Measurements from ENCODE around the gene CSNK1G1.
"Not testable (repeated sequence)": the region's sequence is repeated elsewhere in the genome, so short reads cannot be mapped to it uniquely, and the experiment has no call there.

The CSNK1G1 gene

DNA sequence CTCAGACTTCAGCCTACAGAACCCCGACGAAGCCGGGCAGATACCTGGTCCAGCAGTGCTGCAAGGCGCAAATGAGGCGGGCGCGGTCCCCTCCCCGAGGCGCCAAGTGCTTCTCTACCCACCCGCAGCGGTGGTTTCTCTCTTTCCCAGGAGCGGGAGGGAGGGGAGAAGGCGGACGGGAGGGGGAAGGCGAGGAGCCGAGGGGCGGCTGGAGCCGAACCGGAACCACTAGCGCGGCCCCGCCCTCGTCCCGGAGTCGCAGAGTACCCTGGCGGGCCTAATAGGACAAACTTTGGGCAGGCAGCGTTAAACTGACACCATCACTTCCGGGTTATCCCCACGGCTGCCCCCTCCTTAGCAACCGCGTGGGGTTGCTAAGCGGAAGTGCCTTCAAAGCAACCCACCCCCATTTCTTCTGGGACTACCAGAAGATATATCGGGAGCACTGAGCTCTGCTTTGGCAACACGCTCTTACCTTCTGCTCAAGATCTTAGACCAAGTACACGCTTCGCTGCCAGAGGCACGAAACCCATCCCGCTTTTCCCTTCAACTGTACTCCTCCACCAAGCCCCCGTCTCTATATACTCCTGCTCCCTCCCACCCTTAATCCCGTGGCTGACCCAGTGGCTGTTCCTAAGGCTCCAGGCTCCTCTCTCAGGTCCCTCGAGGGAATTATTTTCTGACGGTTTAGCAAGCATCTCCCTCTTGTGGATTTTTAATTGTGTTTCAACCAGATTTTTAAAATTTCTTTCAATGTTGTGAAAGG, at the start of gene CSNK1G1:
CSNK1G1 (minus strand) TSS at position 230 of the 766 bp plus-strand sequence. CDS start 55,674 bp downstream, outside the sequence.
- DNase-seq (ENCODE audit: low read depth): peak; percentile 90

DNA sequence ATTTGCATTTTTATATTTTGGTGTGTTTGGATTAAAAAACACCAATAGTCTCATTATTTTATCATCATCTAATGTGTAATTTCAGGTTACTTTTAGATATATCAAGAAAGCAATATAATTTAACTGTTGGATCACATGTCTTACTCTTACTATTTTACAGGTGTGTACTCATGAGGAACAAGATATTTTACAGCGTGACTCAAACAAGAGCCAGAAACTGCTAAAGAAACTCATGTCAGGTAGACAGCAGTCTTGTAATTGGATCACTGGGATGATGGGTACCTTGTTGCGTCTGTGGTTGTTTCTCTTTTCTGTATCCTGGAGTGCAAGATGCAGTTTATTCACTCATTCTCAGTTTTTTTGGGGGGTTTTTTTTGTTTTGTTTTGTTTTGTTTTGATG, 44.6 kb upstream of the CSNK1G1 start:
- no peak for DNase-seq (ENCODE audit: low read depth)

DNA sequence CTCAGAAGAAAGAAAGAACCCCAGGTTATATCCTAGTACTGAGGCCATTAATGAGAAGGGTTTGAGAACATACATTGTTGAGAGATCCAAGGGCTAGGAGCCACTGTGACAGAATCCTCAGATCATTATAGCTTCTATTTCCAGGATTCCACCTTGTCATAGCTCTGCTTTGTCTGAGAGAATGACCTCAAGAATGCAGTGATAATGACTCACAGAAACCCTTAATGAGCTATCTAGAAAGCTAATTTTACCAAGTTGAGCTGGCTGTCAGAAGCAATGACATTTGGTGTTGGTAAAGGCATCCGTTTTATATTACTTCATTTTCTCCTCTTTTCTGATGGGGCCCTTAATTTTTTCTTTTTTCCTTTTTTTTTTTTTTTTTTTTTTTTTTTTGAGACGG, 42.6 kb upstream of the CSNK1G1 start:
- no peak for DNase-seq (ENCODE audit: low read depth)

DNA sequence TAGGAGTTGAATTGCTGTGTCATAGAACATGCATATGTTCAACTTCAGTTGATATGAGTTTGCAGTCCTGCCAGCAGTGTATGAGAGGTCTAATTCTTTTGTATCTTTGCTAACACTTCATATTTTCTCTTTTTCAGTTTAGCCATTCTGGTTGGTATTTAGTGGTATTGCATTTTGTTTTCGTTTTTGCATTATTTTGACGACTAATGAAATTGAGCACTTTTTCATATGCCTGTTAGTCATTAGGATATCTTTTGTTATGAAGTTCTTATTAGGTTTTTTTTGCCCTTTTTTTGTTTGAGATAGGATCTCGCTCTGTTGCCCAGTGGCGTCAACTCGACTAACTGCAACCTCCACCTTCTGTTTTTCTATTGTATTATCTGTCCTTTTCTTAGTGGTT, 40.8 kb upstream of the CSNK1G1 start:
- no peak for DNase-seq (ENCODE audit: low read depth)

DNA sequence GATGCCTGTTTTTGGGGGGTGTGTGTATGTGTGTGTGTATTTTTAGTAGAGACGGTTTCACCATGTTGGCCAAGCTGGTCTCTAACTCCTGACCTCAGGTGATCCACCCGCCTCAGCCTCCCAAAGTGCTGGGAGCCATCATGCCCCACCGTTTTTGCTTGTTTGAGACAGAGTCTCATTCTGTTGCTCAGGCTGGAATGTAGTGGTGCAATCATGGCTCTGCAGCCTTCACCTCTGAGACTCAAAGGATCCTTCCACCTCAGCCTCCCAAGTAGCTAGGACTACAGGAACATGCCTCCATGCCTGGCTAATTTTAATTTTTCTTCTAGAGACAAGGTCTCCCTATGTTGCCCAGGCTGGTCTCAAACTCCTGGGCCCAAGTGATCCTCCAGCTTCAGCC, 36.5 kb upstream of the CSNK1G1 start:
- DNase-seq (ENCODE audit: low read depth): not testable (repeated sequence)

DNA sequence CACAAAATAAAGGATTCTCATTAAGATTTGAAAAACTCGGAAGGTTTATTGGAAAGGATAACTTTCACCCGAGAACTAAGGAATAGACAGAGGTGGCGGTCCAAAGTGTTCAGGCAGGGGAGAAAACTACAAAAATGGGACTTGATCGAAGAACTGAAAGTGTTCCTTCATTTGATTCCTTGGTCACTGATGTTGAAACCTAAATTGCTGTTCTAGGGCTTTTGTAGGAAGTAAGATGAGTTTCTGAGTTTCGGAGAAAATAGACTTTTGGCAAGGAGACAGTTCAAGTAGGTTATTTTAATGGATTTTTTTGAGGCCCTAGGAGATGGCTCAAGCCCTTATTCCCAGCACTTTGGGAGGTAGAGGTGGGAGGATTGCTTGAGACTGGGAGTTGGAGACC, 33.1 kb upstream of the CSNK1G1 start:
- DNase-seq (ENCODE audit: low read depth): no peak

DNA sequence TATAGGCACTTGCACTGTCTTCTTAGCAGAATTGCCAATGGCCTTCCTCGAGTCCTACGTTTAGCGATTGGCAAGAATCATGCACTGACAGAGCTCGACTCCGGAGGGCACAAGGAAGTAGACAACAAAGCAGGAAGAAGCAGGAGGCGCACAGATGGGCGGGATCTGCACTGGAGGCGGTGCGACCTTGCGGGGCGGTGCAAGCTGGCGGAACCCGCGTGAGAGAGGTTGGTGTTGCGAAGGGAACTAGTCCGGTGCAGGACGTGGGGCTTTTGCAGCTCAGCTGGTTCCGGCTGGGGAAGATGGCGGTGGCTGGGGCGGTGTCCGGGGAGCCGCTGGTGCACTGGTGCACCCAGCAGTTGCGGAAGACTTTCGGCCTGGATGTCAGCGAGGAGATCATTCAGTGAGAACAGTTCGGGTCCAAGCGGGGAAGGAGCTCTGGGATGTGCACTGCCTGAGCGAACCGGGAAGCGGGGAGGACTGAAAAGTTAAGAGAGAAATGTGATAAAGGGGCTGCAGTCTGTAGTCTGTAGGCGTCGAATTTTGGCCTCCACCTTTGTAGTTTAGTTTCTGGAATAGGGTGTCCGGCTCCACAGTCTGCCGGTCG, 31.7 kb upstream of the CSNK1G1 start, which contains the start of gene TRIP4:
TRIP4 (plus strand) TSS at position 275 of the 607 bp plus-strand sequence; CDS start at position 303, 28 bp downstream.
- peak; percentile 96 for DNase-seq (ENCODE audit: low read depth)

DNA sequence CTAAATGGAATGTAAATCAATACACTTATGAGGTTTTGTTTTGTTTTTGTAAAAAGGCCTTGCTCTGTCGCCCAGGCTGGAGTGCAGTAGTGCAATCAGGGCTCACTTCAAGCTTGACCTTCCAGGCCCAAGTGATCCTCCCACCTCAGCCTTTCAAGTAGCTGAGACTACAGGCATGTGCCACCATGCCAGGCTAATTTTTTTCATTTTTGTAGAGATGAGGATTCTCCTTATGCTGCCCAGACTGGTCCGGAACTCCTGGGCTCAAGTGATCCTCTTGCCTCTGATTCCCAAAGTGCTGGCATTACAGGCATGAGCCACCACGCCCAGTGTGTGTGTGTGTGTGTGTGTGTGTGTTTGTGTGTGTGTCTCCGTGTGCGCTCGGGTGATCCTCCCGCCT, 30.3 kb upstream of the CSNK1G1 start:
- no peak for DNase-seq (ENCODE audit: low read depth)

DNA sequence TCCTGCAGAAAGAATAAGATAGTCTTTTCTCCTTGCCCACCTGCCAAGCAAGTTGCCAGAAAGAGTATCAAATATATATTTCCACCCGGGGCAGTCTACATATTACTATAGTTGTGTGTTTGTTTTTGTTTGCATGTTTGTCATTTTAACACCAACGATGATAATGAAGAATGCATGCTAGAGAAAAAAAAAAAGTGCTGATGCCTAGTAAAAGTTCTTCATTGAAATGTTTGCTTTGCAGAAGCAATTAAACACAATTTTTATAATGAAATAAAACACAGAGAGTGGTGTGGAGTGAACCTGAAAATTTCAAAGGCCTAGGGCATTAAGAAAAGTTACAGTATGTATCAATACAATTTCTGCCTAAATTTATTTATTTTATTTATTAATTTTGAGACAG, 27.8 kb upstream of the CSNK1G1 start:
- DNase-seq (ENCODE audit: low read depth): no peak

DNA sequence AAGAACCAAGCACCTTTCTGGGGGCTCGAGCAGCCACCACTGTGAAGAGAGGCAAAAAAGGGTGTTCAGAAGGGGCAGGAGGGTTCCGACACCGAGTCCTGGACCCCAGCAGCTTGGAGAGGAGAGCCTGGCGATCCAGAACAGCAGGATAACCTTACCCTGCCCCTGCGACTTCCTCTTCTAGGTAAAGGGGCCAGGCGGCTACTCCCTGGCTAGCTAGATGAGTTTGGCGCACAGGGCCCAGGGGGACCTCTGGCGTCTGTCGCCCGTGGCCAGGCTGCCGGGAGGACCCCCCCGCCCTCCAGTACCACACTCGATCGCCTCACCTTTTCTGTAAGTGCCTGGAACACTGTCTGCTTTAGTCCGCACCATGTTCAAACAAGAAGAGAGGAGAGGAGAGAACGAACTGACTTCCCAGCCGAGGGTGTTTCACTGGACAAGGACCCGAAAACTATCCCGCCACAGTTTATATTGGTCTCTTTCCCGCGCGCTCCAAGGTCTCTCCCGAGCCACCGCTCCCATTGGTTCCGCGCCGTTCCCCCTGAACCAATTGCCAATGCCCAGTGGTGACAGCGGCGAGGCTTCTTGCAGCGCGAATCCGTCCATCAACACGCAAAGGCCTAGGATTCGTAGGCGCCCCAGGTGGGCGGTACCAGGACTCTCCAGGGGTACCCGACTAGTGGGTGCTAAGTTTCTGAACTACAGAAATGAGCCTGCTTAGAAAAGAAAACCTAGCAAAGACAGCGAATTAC, 25.2 kb upstream of the CSNK1G1 start, which contains the start of gene PCLAF:
PCLAF (minus strand) TSS at position 442 of the 752 bp plus-strand sequence; CDS start at position 372, 70 bp downstream.
- peak; percentile 92 for DNase-seq (ENCODE audit: low read depth)

DNA sequence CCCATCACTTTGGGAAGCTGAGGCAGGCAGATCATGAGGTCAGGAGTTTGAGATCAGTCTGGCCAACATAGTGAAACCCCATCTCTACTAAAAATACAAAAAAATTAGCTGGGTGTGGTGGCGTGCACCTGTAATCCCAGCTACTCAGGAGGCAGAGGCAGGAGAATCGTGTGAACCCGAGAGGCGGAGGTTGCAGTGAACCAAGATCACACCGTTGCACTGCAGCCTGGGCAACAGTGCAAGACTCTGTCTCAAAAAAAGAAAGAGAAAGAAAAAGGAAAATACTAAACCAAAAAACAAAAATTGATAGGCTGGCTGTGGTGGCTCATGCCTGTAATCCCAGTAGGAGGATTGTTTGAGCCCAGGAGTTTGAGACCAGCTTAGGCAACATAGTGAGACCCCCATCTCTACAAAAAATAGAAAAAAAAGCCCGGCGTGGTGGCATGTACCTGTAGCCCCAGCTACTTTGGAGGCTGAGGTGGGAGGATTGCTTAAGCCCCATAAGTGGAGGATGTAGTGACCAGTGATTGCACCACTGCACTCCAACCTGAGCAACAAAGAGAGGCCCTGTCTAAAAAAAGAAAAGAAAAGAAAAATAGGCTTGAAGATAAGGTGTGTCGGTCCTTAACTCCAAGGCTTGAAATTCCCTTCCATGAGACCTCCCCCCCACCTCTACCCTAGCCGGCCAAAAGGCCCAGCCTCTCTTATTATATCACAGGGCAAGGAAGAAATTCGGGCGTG, 24.3 kb upstream of the CSNK1G1 start:
- DNase-seq (ENCODE audit: low read depth): not testable (repeated sequence)

DNA sequence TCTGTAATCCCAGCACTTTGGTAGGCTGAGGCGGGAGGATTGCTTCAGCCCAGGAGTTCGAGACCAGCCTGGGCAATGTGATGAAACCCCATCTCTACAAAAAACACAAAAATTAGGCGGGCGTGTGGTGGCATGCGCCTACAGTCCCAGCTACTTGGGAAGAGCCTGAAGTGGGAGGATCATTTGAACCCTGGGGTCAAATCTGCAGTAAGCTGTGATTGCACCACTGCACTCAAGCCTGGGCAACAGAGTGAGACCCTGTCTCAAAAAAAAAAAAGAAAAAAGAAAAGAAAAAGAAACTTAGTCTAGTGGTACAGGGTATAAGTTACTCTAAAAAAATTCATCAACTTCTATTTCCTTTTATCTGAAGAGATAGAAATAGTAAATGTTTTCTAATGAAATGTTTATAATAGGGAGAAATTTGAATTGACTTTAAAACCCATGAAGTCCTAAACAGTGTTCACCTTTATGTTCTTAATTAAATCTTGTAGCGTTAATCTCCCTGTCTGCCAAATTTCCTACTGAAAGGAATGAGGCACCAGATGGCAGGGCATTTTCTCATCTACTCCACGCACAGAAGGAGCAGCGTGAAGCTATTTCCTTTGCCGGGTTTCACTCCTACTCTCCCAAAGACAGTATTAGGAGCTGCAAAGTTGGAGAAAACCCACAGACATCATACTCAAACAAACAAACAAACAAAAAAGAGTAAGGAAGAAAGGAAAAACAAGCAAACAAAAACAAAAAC, 23.4 kb upstream of the CSNK1G1 start:
- no peak for DNase-seq (ENCODE audit: low read depth)

DNA sequence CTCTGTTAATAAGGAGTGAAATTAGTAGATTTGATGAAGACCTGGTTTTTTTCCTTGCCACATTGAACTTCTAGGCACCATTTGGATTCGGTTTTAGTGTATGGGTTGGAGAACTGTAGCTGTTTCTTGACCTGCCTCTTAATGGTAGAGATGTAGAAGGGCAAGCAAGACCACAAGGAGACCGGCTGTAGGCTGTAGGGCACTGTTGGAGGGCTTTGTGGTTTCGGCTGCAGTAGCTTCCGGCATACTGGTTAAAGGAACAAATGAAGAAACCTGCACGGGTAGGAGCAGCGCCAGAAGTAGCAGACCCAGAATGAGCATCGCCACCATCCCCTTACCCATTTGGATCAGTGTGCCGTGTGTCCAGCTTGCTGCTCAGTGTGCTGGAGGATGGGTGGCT, 17.4 kb upstream of the CSNK1G1 start:
- DNase-seq (ENCODE audit: low read depth): no peak

DNA sequence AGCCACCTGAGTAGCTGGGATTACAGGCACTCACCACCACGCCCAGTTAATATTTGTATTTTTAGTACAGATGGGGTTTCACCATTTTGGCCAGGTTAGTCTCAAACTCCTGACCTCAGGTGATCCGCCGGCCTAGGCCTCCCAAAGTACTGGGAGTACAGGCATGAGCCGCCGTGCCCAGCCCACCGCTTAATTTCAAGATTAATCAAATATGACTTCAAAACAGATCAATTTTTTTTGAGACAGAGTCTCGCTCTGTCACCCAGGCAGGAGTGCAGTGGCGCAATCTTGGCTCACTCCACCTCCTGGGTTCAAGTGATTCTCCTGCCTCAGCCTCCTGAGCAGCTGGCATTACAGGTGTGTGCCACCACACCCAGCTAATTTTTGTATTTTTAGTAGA, 15.4 kb upstream of the CSNK1G1 start:
- not testable (repeated sequence) for DNase-seq (ENCODE audit: low read depth)

DNA sequence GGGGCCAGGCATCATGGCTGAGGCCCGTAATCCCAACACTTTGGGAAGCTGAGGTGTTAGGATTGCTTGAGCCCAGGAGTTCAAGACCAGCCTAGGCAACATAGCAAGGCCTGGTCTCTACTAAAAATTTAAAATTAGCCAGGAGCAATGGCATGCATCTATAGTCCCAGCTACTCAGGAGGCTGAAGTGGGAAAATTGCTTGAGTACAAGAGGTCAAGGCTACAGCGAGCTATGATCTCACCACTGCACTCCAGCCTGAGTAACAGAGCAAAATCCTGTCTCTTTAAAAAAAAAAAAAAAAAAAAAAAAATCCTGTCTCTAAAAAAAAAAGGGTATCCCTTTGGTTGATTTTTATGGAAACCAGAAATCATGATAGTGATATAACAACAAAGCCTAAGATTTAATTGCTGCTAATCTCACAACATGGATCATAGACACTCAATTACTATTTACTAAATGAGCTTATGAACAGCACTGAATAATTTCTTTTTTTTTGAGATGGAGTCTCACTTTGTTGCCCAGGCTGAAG, 13.2 kb upstream of the CSNK1G1 start:
- DNase-seq (ENCODE audit: low read depth): no peak

DNA sequence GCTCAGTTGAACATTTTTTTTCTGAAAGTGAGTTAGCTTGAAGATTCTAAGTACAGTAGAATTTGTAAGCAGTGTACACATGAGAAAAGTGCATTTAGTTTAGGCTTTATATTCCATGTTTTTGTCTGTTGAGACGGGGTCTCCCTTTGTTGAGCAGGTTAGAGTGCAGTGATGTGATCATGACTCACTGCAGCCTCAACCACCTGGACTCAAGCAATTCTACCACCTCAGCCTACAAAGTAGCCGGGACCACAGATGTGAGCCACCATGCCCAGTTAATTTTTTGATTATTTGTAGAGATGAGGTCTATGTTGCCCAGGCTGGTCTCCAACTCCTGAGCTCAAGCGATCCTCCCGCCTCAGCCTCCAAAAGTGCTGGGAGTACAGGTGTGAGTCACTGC, 5.3 kb upstream of the CSNK1G1 start:
- no peak for DNase-seq (ENCODE audit: low read depth)

DNA sequence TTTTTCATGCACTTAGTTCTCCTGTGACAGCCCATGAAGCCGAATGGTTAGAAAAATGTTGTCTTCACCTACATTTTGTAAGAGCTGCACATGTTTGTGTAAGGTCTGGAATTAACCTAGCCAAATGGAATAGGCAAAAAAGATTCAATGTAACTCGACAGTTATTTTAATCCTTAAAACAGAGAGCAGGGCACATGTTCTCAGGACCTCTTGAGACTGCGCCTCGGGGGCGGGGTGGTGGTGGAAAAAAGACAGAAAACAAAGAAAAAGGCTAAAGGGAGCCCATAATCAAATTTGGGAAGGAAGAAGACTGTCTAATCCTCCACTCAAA, 702 bp upstream of the CSNK1G1 start:
- DNase-seq (ENCODE audit: low read depth): no peak

DNA sequence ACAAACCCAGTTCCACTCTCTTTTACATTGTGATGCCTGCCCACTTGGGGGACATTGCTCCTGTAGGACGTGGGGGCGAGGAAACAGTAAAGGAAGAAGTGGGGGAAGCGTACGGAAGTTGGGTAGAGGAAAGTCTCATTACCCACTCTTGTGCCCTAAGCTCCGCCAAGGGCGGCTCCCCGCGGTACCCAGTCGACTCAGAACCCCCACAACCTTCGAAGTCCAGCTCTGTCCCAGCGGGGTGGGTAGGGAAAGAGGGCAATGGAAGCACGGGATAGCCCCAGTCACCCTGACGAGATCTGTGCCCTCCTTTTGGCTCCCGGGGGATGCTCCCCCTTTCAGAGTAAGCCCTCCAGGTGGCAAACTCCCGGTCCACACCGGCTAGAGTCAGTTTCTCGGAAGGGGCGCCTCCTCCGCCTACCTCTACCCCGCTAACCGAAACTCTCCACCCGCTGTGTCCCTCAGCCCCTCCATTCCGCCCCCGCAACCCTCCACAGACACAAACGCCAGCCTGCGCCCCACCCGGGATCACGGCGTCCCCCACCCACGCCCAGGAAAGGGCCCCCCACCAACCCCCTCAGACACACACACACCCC, 527 bp downstream of the CSNK1G1 start:
- DNase-seq (ENCODE audit: low read depth): peak; percentile 20

DNA sequence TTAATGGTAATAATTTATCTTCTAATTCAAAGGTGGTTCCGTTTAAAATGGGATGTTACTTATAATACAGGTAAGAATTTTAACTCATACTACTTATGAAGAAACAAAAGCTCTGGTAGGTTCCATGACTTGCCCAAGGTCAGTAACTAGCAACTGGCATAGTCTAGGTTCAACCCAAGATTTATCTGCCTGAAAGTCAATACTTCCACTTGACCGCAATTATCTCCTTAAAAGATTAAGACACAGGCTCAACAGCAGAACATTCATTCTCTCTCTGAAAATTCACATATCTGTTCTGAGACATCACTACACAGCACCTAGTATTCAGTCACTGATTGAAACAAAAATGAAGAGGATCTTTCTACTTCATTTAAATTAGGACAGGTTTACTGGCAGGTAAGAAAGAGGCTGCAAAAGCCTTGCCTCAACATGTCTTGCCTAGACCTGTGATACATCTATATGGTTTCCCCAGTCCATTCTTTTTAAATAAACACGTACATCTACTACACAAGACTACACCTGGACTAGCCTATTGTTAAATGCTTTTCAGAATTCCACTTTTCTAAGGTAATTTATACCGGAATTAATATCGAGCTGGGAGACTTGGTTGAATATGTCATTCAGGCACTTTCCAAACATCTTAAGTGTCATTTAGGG, 1.2 kb downstream of the CSNK1G1 start:
- no peak for DNase-seq (ENCODE audit: low read depth)

DNA sequence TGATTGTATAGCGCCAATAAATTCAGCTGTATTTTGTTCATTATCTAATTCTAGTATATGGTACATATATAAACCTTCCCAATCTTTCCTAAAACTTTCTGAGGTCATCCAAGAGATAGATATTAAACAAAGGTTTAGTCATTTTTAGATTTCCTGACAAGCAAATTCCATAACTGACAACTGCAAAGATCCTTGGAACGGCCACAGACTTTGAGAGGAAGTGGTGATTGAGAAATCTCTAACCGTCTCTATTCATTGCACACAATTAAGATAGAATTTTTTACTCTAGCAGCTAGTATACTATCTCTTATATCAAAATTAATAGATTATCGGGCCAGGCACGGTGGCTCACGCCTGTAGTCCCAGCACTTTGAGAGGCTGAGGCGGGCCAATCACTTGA, 4.7 kb downstream of the CSNK1G1 start:
- DNase-seq (ENCODE audit: low read depth): no peak
